Activated naive CD4-positive, alpha-beta T cell (primary cell): ENCODE data around the gene ITGA5.

Experiments
- DNase-seq, 4 experiments: peaks; one replicate each; lab custom pipeline; 2025; lab: John Stamatoyannopoulos, UW

Gene ITGA5

GRCh38 chr12:54389134-54389508, 29.9 kb downstream of the ITGA5 start:
- no peak for DNase-seq

GRCh38 chr12:54388237-54389133, 30.6 kb downstream of the ITGA5 start:
- DNase-seq, result no peak

- no peak for DNase-seq
Observed at GRCh38 chr12:54387114-54387467, 32.0 kb downstream of the ITGA5 start.

GRCh38 chr12:54386403-54387113, 32.5 kb downstream of the ITGA5 start:
- DNase-seq, result no peak

GRCh38 chr12:54385251-54385914, 33.7 kb downstream of the ITGA5 start:
- DNase-seq, result no peak

- DNase-seq, result no peak
Observed at GRCh38 chr12:54384591-54385041, 34.5 kb downstream of the ITGA5 start, which contains the start of gene ZNF385A. ZNF385A (minus strand) TSS chr12:54384733; CDS start chr12:54384514, 219 bp downstream.

- DNase-seq, result no peak
Observed at GRCh38 chr12:54383041-54383609, 35.9 kb downstream of the ITGA5 start.

- DNase-seq, result no peak
Observed at GRCh38 chr12:54381136-54381535, 37.9 kb downstream of the ITGA5 start.

GRCh38 chr12:54379398-54380201, 39.5 kb downstream of the ITGA5 start:
- peak; percentile 67 to 87 (median 76) for DNase-seq

GRCh38 chr12:54378796-54379397, 40.2 kb downstream of the ITGA5 start:
- no peak for DNase-seq

GRCh38 chr12:54377797-54378515, 41.1 kb downstream of the ITGA5 start:
- no peak for DNase-seq

GRCh38 chr12:54377007-54377406, 42.1 kb downstream of the ITGA5 start:
- no peak for DNase-seq

GRCh38 chr12:54376596-54376995, 42.5 kb downstream of the ITGA5 start:
- DNase-seq, result no peak

- DNase-seq, result no peak
Observed at GRCh38 chr12:54375259-54375579, 43.8 kb downstream of the ITGA5 start.

GRCh38 chr12:54374562-54375258, 44.4 kb downstream of the ITGA5 start:
- DNase-seq, result no peak

- no peak for DNase-seq
Observed at GRCh38 chr12:54373649-54374561, 45.2 kb downstream of the ITGA5 start.

GRCh38 chr12:54372113-54372806, 46.8 kb downstream of the ITGA5 start:
- DNase-seq, result no peak
